Measurements from ENCODE around the gene MEG3. TPM values are rescaled to one million over a fixed set of nuclear protein-coding genes. Genes with fewer than 3 reads are reported as not detected.

The MEG3 gene
- total RNA-seq, 3 donors from 2014 or later (not counting 1 experiment from before 2014, with no cell fraction given) = 1.0 to 6.6 (median 1.9) TPM

- no peaks in the 10 kb centered on the region for H3K27me3 Mint-ChIP-seq (ENCODE audit: low read depth in 2 of 2)
- no peak for TF ChIP-seq CTCF (IDR thresholded peaks at IDR 0.05)
- ATAC-seq (no peak), DNase-seq (no peak)
- H3K27ac Mint-ChIP-seq = no peak overlapping the region
- H3K4me1 ChIP-seq (ENCODE audit: control insufficient read depth, insufficient read depth, low read length) = no peaks in the 10 kb centered on the region
- no peak overlapping the region for H3K4me3 ChIP-seq (ENCODE audit: low read length)
- no peaks in the 10 kb centered on the region for H3K4me1 Mint-ChIP-seq
- no peak overlapping the region for H3K4me3 Mint-ChIP-seq
- no peaks in the 10 kb centered on the region for H3K27me3 ChIP-seq (ENCODE audit: control insufficient read depth, insufficient read depth, low read length)
- no peaks in the 10 kb centered on the region for H3K9me3 ChIP-seq (ENCODE audit: control insufficient read depth, insufficient read depth, low read length)
- intact Hi-C loops (cut with micrococcal nuclease) = no loop called here
- no peaks in the 10 kb centered on the region for H3K36me3 ChIP-seq (ENCODE audit: control insufficient read depth, insufficient read depth, low read length)
- no peaks in the 10 kb centered on the region for H3K9me3 Mint-ChIP-seq
- H3K36me3 Mint-ChIP-seq = no peaks in the 10 kb centered on the region
- no peak overlapping the region for H3K27ac ChIP-seq (ENCODE audit: low read length)
- 84% methylated on average over 14 of the region's 14 CpGs for WGBS (ENCODE audit: insufficient coverage)
Observed at GRCh38 chr14:100838493-100839314, 12.8 kb downstream of the MEG3 start.

- no peak for TF ChIP-seq CTCF (IDR thresholded peaks at IDR 0.05)
- H3K4me1 Mint-ChIP-seq = no peaks in the 10 kb centered on the region
- ATAC-seq (no peak), DNase-seq (no peak)
- H3K27me3 Mint-ChIP-seq (ENCODE audit: low read depth in 2 of 2) = no peaks in the 10 kb centered on the region
- Histone ChIP-seq H3K4me3 (ENCODE audit: low read length) (no peak overlapping the region), H3K9me3 (ENCODE audit: control insufficient read depth, insufficient read depth, low read length) (no peaks in the 10 kb centered on the region), H3K36me3 (ENCODE audit: control insufficient read depth, insufficient read depth, low read length) (no peaks in the 10 kb centered on the region), H3K4me1 (ENCODE audit: control insufficient read depth, insufficient read depth, low read length) (no peaks in the 10 kb centered on the region), H3K27ac (ENCODE audit: low read length) (no peak overlapping the region), H3K27me3 (ENCODE audit: control insufficient read depth, insufficient read depth, low read length) (no peaks in the 10 kb centered on the region)
- 65% methylated on average over 4 of the region's 4 CpGs for WGBS (ENCODE audit: insufficient coverage)
- intact Hi-C loops (cut with micrococcal nuclease) = no loop called here
- H3K9me3 Mint-ChIP-seq = no peaks in the 10 kb centered on the region
- H3K4me3 Mint-ChIP-seq = no peak overlapping the region
- H3K27ac Mint-ChIP-seq = no peak overlapping the region
- no peaks in the 10 kb centered on the region for H3K36me3 Mint-ChIP-seq
Observed at GRCh38 chr14:100839315-100839585, 13.3 kb downstream of the MEG3 start.

- Mint-ChIP-seq H3K27ac (no peak overlapping the region), H3K9me3 (no peaks in the 10 kb centered on the region), H3K4me1 (no peaks in the 10 kb centered on the region), H3K36me3 (no peaks in the 10 kb centered on the region), H3K4me3 (no peak overlapping the region), H3K27me3 (ENCODE audit: low read depth in 2 of 2) (no peaks in the 10 kb centered on the region)
- ATAC-seq = no peak
- WGBS (ENCODE audit: insufficient coverage) = 88% methylated on average over 14 of the region's 14 CpGs
- Histone ChIP-seq H3K4me1 (ENCODE audit: control insufficient read depth, insufficient read depth, low read length) (no peaks in the 10 kb centered on the region), H3K36me3 (ENCODE audit: control insufficient read depth, insufficient read depth, low read length) (no peaks in the 10 kb centered on the region), H3K4me3 (ENCODE audit: low read length) (no peak overlapping the region), H3K27ac (ENCODE audit: low read length) (no peak overlapping the region), H3K27me3 (ENCODE audit: control insufficient read depth, insufficient read depth, low read length) (no peaks in the 10 kb centered on the region), H3K9me3 (ENCODE audit: control insufficient read depth, insufficient read depth, low read length) (no peaks in the 10 kb centered on the region)
- no peak for DNase-seq
- intact Hi-C loops (cut with micrococcal nuclease) = no loop called here
- TF ChIP-seq CTCF (IDR thresholded peaks at IDR 0.05) = no peak
Observed at GRCh38 chr14:100839681-100840111, 13.8 kb downstream of the MEG3 start.

Data from natural killer cell (primary cell).